ENCODE data around the gene HMX1.

HMX1 gene

DNA sequence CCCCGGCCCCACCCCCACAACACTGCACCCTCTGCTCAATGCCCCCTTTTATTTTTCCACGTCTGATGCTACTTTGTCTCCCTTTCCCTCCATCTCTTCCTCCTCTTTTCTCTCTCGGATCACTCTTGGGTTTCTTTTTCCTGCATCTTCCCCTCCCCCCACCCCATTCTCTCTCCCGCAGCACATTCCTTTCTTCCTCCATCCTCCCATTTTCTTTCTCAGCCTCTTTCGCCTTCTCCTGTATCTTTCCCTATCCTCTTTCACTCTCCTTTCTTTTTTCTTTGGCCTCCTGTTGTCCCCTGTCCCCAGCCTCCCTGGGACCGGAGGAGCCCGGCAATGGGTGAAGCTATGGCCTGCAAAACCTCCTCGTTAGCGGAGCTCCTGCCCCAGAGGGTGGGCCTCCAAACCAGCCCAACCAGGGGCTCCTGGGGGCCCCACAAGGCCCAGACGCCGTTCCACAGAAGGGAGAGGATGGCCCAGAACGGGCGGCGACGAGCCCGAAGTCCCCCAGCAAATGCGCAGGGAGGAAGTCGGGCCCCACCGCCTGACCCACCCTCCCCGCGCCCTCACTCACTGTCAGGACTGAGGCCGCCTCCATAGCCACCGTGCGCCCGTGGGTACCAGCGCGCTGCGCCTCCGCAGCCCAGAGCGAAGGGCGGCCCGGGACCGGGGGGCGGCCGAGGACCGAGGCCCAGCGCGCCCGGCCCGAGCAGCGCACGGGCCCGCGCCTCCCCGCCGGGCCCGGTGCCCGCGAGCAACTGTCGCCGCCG is 807 bp downstream of the HMX1 start:
- peaks cover 72% of the 10 kb centered on the region for H3K27me3 ChIP-seq (ENCODE audit: insufficient read depth, poor library complexity, severe bottlenecking)
- no peak overlapping the region for H3K4me3 ChIP-seq (replicated peaks; ENCODE audit: insufficient read depth, low read length)
- TF ChIP-seq, protein P1, sequence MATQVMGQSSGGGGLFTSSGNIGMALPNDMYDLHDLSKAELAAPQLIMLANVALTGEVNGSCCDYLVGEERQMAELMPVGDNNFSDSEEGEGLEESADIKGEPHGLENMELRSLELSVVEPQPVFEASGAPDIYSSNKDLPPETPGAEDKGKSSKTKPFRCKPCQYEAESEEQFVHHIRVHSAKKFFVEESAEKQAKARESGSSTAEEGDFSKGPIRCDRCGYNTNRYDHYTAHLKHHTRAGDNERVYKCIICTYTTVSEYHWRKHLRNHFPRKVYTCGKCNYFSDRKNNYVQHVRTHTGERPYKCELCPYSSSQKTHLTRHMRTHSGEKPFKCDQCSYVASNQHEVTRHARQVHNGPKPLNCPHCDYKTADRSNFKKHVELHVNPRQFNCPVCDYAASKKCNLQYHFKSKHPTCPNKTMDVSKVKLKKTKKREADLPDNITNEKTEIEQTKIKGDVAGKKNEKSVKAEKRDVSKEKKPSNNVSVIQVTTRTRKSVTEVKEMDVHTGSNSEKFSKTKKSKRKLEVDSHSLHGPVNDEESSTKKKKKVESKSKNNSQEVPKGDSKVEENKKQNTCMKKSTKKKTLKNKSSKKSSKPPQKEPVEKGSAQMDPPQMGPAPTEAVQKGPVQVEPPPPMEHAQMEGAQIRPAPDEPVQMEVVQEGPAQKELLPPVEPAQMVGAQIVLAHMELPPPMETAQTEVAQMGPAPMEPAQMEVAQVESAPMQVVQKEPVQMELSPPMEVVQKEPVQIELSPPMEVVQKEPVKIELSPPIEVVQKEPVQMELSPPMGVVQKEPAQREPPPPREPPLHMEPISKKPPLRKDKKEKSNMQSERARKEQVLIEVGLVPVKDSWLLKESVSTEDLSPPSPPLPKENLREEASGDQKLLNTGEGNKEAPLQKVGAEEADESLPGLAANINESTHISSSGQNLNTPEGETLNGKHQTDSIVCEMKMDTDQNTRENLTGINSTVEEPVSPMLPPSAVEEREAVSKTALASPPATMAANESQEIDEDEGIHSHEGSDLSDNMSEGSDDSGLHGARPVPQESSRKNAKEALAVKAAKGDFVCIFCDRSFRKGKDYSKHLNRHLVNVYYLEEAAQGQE (IDR thresholded peaks at IDR 0.05; ENCODE audit: insufficient replicate concordance, low read depth): no peak
- TF ChIP-seq SPI1 (IDR thresholded peaks at IDR 0.05; ENCODE audit: borderline replicate concordance, low read depth) (no peak), GABPA (IDR thresholded peaks at IDR 0.05; ENCODE audit: low read depth) (no peak), POLR2AphosphoS5 (IDR thresholded peaks at IDR 0.05; ENCODE audit: low read depth) (no peak)
- TF ChIP-seq, protein P2, sequence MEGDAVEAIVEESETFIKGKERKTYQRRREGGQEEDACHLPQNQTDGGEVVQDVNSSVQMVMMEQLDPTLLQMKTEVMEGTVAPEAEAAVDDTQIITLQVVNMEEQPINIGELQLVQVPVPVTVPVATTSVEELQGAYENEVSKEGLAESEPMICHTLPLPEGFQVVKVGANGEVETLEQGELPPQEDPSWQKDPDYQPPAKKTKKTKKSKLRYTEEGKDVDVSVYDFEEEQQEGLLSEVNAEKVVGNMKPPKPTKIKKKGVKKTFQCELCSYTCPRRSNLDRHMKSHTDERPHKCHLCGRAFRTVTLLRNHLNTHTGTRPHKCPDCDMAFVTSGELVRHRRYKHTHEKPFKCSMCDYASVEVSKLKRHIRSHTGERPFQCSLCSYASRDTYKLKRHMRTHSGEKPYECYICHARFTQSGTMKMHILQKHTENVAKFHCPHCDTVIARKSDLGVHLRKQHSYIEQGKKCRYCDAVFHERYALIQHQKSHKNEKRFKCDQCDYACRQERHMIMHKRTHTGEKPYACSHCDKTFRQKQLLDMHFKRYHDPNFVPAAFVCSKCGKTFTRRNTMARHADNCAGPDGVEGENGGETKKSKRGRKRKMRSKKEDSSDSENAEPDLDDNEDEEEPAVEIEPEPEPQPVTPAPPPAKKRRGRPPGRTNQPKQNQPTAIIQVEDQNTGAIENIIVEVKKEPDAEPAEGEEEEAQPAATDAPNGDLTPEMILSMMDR (IDR thresholded peaks at IDR 0.05; ENCODE audit: insufficient read depth, low read length): no peak
- no peak for DNase-seq (ENCODE audit: low read depth in 1 of 2, low spot score in 1 of 2)
- H3K27ac ChIP-seq (replicated peaks): no peak overlapping the region

DNA sequence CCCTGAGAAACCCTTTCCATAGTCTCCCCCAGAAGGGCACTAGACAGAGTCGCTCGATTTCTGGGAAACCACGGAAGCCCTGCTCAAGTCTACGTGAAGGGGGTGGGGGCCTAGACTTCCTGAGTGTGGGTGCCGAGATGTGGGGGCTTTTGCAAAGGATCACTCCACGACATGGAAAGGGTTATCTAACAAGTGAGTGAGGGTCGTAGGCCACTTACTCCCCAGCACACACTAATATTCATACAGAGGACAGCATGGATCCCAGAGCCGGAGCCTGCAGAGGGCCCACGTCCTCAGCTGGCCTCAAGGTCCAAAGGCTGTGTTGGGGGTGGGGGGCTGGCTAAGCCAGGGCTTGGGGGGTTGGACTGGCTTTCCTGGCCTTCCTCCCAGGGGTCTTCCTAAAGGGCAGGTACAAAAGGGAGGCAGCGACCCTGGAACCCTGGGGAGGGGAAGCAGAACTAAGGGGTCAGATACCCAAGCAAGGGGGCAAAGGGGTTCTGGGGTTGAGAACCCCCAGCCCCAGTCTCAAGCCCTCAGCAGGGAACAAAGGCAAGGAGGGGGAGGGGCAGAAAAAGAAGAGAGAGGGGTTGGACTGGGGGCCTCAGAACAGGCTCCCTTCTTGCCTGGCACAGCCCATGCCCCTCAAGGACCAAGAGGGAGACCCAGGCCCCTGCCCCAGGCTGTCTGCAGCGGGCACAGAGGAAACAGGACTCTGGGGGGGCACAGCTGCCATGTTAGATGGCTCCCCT is 1.6 kb downstream of the HMX1 start:
- Histone ChIP-seq H3K4me3 (replicated peaks; ENCODE audit: insufficient read depth, low read length) (no peak overlapping the region), H3K27ac (replicated peaks) (no peak overlapping the region), H3K27me3 (ENCODE audit: insufficient read depth, poor library complexity, severe bottlenecking) (peaks cover 74% of the 10 kb centered on the region)
- TF ChIP-seq, protein P2 (IDR thresholded peaks at IDR 0.05; ENCODE audit: insufficient read depth, low read length): no peak
- no peak for TF ChIP-seq SPI1 (IDR thresholded peaks at IDR 0.05; ENCODE audit: borderline replicate concordance, low read depth)
- TF ChIP-seq, protein P1 (IDR thresholded peaks at IDR 0.05; ENCODE audit: insufficient replicate concordance, low read depth): no peak
- no peak for TF ChIP-seq GABPA (IDR thresholded peaks at IDR 0.05; ENCODE audit: low read depth)
- no peak for TF ChIP-seq POLR2AphosphoS5 (IDR thresholded peaks at IDR 0.05; ENCODE audit: low read depth)
- no peak for DNase-seq (ENCODE audit: low read depth in 1 of 2, low spot score in 1 of 2)

DNA sequence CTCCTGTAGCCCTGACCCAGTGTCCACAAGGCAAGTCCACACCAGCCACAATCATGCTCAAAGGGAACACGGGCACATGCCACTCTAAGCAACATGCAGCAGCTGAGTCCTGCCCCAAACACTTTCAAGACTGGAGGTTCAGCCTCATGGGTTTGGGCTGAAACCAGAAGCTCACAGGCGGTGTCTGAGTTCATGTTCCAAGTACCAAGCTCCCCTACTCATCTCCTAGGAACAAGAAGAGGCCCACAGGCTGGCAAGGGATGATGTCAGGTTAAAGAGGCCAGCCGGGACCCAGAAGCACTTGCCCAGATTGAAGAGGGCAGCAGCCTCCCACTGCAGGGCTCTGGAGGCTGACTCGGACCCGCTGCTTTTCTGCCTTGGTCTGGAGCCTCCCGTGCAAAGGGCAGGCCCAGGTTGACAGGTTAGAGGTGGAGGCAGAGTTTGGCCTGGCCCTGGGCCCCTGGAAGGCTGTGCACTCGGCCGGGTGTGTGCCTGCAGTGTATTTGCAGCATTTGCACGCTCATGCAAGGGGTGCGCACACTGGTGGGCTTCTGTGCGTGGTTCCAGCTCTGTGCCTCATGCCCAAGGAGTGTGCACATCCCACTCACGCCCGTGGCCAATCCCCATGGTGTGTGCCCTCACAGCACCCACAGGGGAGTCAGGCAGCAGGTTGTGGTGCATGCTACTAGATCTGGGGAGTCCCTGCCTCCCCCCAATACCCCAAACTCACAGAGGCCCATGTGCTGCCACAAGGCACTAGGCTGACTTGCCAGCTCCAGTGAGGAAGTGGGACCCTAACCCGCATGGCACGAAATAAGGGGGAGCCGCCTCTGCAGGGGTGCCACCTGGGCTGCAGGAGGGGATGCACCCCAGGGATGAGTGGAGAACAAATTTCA is 2.4 kb downstream of the HMX1 start:
- no peak for DNase-seq (ENCODE audit: low read depth in 1 of 2, low spot score in 1 of 2)
- peaks cover 80% of the 10 kb centered on the region for H3K27me3 ChIP-seq (ENCODE audit: insufficient read depth, poor library complexity, severe bottlenecking)

More for the DNA sequence above, 2.4 kb downstream of the HMX1 start:
- TF ChIP-seq, protein P1 (IDR thresholded peaks at IDR 0.05; ENCODE audit: insufficient replicate concordance, low read depth): no peak
- TF ChIP-seq POLR2AphosphoS5 (IDR thresholded peaks at IDR 0.05; ENCODE audit: low read depth): no peak
- TF ChIP-seq, protein P2 (IDR thresholded peaks at IDR 0.05; ENCODE audit: insufficient read depth, low read length): no peak
- Histone ChIP-seq H3K27ac (replicated peaks) (no peak overlapping the region), H3K4me3 (replicated peaks; ENCODE audit: insufficient read depth, low read length) (no peak overlapping the region)
